AG04450 (cell line): ENCODE measurements around the gene ZSCAN1. TPM values are rescaled to one million over a fixed set of nuclear protein-coding genes. Genes with fewer than 3 reads are reported as not detected.
A peak's percentile ranks its signal among the peaks of the same experiment; 100 is the strongest.

Experiments used
- CTCF ChIA-PET: fragments of 300-600, 350-600 bp; formaldehyde crosslinking; extraction: SDS; loops from one replicate; lab custom pipeline; 2022; ENCODE audit warnings: antibody characterized with exemption, inconsistent platforms; lab: Charles Lee
- POLR2A ChIA-PET: fragments of 350-600 bp; formaldehyde crosslinking; extraction: SDS; loops from one replicate; lab custom pipeline; 2021; ENCODE audit warnings: antibody characterized with exemption, inconsistent platforms; lab: Yijun Ruan, JAX
- DNase-seq: peaks from one replicate; pipeline ENCODE4 v3.0.0-alpha.2; 2011; ENCODE audit warnings: low read depth, low spot score
- H3K27ac ChIP-seq: one replicate; pipeline ENCODE4 v1.5.1; 2012; ENCODE audit warnings: low read depth, low read length, control low read depth
- H3K27me3 ChIP-seq: one replicate; pipeline ENCODE4 v1.6.0; 2012; ENCODE audit warnings: low read length; ENCODE audit not compliant: control insufficient read depth, insufficient read depth
- H3K4me3 ChIP-seq: 2 replicates; pipeline ENCODE4 v1.5.1; 2011; ENCODE audit warnings: mild to moderate bottlenecking, low read depth, low read length, control low read depth
- H3K9me3 ChIP-seq: 2 replicates; pipeline ENCODE4 v1.5.1; 2012; ENCODE audit warnings: low read length; ENCODE audit not compliant: control insufficient read depth, insufficient read depth
- CTCF ChIP-seq: IDR thresholded peaks from 2 replicates; pipeline ENCODE4 v1.5.1; 2011; ENCODE audit warnings: low read depth, low read length, control low read depth, inconsistent platforms
- polyA plus RNA-seq: library from polyadenylated mRNA; depleted of rRNA; stranded (reverse); fragments of >200 nt; gene quantifications from 2 replicates; pipeline ENCODE4 v1.2.3, GENCODE V29; 2011

ZSCAN1 gene
- polyA plus RNA-seq, 1 experiment = not detected

DNA sequence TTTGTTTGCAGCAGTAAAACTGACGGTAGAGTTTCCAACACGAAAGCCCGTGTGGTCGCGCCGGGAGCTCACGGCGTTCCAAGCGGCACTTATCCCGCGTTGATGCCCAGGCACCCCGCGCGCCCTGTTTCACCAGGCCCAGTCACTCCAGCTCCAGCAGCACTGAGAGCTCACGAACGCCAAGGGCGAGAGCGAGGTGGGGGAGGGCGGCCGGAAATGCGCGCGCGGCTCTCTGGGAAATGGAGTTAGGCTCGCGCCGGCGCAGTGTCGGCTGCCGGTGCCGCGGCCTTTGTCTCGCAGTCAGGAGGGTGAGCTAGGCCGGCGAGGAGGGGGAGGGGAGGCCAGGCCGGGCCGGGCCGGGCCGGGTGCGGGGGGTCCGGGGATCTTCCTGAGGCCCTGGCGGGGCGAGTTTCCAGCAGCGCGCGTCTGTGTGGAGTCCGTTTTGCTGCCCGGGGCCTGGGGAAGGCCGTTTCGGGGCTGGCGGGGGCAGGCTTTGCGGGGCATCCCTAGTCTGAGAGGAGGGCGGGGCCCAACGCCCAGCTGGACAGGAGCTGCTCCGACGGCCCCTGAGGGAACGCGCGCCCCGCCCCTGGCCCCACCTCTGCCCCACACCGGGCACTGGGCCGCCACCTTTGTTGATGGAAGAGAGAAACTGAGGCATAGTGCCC lies 25.3 kb downstream of the ZSCAN1 start, which contains the start of gene ZNF135:
Gene ZNF135 (plus strand): TSS at position 280 of the 668 bp plus-strand sequence. CDS start 721 bp downstream, outside the sequence.
- peak; percentile 18 for DNase-seq
- H3K27me3 ChIP-seq = peaks cover 2% of the 10 kb centered on the region
- TF ChIP-seq CTCF = no peak
- peak within 1 kb of the TSS; percentile 65 for H3K27ac ChIP-seq
- POLR2A ChIA-PET = interaction anchor here (0.5 to 2.4 kb wide), 4 partner anchors 48 to 173 kb away, joined by 3 to 11 read pairs (median 5); partner anchors contain the start of gene ZNF606
- peak within 1 kb of the TSS; percentile 56 for H3K4me3 ChIP-seq
- CTCF ChIA-PET = no interaction called here
- H3K9me3 ChIP-seq = peaks cover 87% of the 10 kb centered on the region

DNA sequence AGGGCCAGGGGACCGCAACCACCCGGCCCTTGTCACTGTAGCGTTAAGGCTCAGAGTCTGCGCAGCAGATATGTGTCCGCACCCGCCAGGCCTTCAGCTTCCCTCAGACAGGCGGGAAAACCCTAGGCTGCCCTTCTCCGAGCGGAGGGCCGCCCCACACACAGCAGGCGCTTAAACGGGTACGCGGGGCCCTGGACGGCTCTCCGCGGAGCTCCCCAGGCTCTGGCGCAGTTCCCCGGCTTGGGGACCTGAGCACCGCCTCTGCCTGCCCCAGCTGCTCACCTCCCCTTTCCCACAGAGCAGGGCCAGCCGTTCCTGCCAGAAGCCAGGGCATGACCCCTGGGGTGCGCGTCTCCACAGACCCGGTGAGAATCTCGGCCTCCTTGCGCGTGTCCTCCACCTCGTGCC lies 25.9 kb downstream of the ZSCAN1 start:
- Histone ChIP-seq H3K27ac (peak overlapping the region; percentile 65), H3K9me3 (peaks cover 86% of the 10 kb centered on the region), H3K4me3 (peak overlapping the region; percentile 56), H3K27me3 (peaks cover 2% of the 10 kb centered on the region)
- POLR2A ChIA-PET = interaction anchor here (2.4 kb wide), 1 partner anchor 57 kb away, joined by 11 read pairs; the partner anchor contains the start of gene ZNF606
- no peak for TF ChIP-seq CTCF
- DNase-seq = no peak
- CTCF ChIA-PET = no interaction called here

- Histone ChIP-seq H3K27ac (no peak overlapping the region), H3K27me3 (peaks cover 2% of the 10 kb centered on the region), H3K4me3 (no peak overlapping the region), H3K9me3 (peaks cover 86% of the 10 kb centered on the region)
- ChIA-PET POLR2A (interaction anchor here (2.4 kb wide), 1 partner anchor 58 kb away, joined by 11 read pairs; the partner anchor contains the start of gene ZNF606), CTCF (no interaction called here)
- TF ChIP-seq CTCF = no peak
- DNase-seq = no peak
Observed at GRCh38 chr19:58060231-58060630, 26.4 kb downstream of the ZSCAN1 start.

GRCh38 chr19:58063712-58064111 lies 29.9 kb downstream of the ZSCAN1 start:
- H3K27me3 ChIP-seq = no peaks in the 10 kb centered on the region
- no peak for TF ChIP-seq CTCF
- ChIA-PET CTCF (no interaction called here), POLR2A (no interaction called here)
- peaks cover 90% of the 10 kb centered on the region for H3K9me3 ChIP-seq
- H3K4me3 ChIP-seq = no peak overlapping the region
- no peak for DNase-seq
- no peak overlapping the region for H3K27ac ChIP-seq

GRCh38 chr19:58067240-58067912 lies 33.6 kb downstream of the ZSCAN1 start:
- no peak overlapping the region for H3K27ac ChIP-seq
- H3K9me3 ChIP-seq = peaks cover 88% of the 10 kb centered on the region
- POLR2A ChIA-PET = no interaction called here
- H3K27me3 ChIP-seq = no peaks in the 10 kb centered on the region
- CTCF ChIA-PET = no interaction called here
- no peak overlapping the region for H3K4me3 ChIP-seq
- no peak for TF ChIP-seq CTCF
- DNase-seq = no peak
